ENCODE data around the gene BRCC3. TPM values are rescaled to one million over a fixed set of nuclear protein-coding genes. Genes with fewer than 3 reads are reported as not detected.

Gene BRCC3
- total RNA-seq, 1 experiment from 2014 or later = 37.4 TPM

DNA sequence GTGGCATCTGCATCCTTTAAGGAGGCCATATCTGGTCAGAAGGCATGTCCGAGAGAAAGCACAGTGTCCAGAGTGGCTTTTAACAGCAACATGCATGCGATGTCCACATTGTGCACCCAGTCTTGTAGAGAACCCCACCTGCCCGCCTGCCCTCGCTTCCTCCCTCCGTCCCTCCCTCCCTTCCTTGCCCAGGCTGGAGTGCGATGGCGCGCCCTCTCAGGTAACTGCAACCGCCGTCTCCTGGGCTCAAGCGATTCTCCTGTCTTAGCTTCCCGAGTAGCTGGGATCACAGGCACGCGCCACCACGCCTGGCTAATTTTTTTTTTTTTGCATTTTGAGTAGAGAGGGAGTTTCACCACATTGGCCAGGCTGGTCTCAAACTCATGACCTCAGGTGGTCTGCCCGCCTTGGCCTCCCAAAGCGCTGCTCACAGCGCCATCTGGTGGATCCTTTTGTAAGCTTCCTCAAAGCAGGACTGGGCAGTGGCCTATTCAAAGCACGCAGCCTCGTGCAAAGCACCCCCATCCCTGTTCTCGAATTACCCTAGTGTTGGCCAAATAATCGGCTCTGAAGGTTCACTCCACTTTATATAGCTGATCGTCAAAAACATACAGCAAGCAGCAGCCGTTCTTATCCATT, 15.0 kb downstream of the BRCC3 start:
- POLR2A ChIA-PET = no interaction called here
- H3K4me1 ChIP-seq (ENCODE audit: control insufficient read depth, insufficient read depth, low read length) = no peaks in the 10 kb centered on the region
- in situ Hi-C loops (cut with HindIII; ENCODE audit: low pct_unique_long_range_greater_than_20kb, low sequenced_read_pairs) (no loop called here), intact Hi-C loops (cut with micrococcal nuclease; ENCODE audit: unreplicated experiment) (no loop called here)
- ATAC-seq = peak; percentile 86
- no peak for DNase-seq (ENCODE audit: low read depth, low spot score)
- H3K9me3 ChIP-seq (ENCODE audit: control insufficient read depth, insufficient read depth, low read depth, low read length) = no peaks in the 10 kb centered on the region
- BruUV-seq (replicated peaks) = no TSS peak
- TF ChIP-seq SIN3A (IDR thresholded peaks at IDR 0.05; ENCODE audit: borderline replicate concordance, insufficient read depth, low read depth, low read length) = no peak
- TF ChIP-seq, protein P1, sequence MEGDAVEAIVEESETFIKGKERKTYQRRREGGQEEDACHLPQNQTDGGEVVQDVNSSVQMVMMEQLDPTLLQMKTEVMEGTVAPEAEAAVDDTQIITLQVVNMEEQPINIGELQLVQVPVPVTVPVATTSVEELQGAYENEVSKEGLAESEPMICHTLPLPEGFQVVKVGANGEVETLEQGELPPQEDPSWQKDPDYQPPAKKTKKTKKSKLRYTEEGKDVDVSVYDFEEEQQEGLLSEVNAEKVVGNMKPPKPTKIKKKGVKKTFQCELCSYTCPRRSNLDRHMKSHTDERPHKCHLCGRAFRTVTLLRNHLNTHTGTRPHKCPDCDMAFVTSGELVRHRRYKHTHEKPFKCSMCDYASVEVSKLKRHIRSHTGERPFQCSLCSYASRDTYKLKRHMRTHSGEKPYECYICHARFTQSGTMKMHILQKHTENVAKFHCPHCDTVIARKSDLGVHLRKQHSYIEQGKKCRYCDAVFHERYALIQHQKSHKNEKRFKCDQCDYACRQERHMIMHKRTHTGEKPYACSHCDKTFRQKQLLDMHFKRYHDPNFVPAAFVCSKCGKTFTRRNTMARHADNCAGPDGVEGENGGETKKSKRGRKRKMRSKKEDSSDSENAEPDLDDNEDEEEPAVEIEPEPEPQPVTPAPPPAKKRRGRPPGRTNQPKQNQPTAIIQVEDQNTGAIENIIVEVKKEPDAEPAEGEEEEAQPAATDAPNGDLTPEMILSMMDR (IDR thresholded peaks at IDR 0.05) = peak; percentile 85
- H3K27ac ChIP-seq (ENCODE audit: low read length) = no peak overlapping the region
- CTCF ChIA-PET = interaction anchor here (0.7 kb wide), 5 partner anchors 11 to 567 kb away, joined by 3 to 4 read pairs (median 3); no protein-coding TSS in a partner anchor
- H3K27me3 ChIP-seq (ENCODE audit: control insufficient read depth, insufficient read depth, low read length) = no peaks in the 10 kb centered on the region
- no peak overlapping the region for H3K4me3 ChIP-seq (ENCODE audit: low read depth in 2 of 2, low read length in 2 of 2)
- peaks cover 2% of the 10 kb centered on the region; the same call in 1 of the 2 replicates for H3K36me3 ChIP-seq (ENCODE audit: control insufficient read depth, insufficient read depth, low read length)

DNA sequence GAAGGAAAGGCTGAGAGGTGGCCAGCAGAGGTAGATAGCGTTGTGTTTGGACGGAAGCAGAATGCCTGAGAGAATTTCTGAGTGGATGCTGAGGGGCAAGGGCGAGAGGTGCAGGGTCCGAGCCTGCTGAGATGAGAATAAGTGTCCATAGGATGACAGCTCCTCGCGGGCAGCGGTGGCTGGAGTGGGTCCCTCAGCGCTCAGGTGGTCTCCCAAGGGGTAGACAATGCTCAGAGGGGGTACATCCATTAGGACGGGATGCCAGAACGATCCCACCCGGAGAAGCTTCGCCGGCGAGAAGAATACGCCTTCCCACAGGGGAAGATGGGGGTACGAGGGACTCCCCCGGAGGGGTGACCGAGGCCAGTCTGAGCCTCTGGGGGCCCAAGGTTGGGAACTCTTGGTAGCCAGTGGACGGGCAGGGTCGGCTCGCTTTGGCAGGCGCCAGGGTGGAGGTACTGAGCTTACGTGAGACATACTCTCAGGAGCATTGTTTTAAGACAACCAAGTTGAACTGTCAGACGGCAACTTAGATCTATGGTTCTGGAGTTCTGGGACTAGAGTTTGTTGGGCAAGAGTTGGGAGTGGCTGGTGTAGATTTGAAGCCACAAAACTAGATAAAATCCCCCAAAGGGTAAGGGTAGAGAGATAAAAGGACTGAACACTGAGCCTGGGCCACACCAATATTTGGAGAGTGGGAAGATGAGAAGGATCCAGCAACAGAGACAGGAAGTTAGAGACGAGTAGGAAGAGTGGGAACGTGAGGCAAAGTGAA, 15.8 kb downstream of the BRCC3 start:
- no peaks in the 10 kb centered on the region for H3K4me1 ChIP-seq (ENCODE audit: control insufficient read depth, insufficient read depth, low read length)
- H3K4me3 ChIP-seq (ENCODE audit: low read depth in 2 of 2, low read length in 2 of 2) = no peak overlapping the region
- peaks cover 2% of the 10 kb centered on the region; the same call in 1 of the 2 replicates for H3K36me3 ChIP-seq (ENCODE audit: control insufficient read depth, insufficient read depth, low read length)
- CTCF ChIA-PET = interaction anchor here (0.7 kb wide), 5 partner anchors 12 to 566 kb away, joined by 3 to 4 read pairs (median 3); no protein-coding TSS in a partner anchor
- H3K27me3 ChIP-seq (ENCODE audit: control insufficient read depth, insufficient read depth, low read length) = no peaks in the 10 kb centered on the region
- H3K27ac ChIP-seq (ENCODE audit: low read length) = no peak overlapping the region
- TF ChIP-seq, protein P2, sequence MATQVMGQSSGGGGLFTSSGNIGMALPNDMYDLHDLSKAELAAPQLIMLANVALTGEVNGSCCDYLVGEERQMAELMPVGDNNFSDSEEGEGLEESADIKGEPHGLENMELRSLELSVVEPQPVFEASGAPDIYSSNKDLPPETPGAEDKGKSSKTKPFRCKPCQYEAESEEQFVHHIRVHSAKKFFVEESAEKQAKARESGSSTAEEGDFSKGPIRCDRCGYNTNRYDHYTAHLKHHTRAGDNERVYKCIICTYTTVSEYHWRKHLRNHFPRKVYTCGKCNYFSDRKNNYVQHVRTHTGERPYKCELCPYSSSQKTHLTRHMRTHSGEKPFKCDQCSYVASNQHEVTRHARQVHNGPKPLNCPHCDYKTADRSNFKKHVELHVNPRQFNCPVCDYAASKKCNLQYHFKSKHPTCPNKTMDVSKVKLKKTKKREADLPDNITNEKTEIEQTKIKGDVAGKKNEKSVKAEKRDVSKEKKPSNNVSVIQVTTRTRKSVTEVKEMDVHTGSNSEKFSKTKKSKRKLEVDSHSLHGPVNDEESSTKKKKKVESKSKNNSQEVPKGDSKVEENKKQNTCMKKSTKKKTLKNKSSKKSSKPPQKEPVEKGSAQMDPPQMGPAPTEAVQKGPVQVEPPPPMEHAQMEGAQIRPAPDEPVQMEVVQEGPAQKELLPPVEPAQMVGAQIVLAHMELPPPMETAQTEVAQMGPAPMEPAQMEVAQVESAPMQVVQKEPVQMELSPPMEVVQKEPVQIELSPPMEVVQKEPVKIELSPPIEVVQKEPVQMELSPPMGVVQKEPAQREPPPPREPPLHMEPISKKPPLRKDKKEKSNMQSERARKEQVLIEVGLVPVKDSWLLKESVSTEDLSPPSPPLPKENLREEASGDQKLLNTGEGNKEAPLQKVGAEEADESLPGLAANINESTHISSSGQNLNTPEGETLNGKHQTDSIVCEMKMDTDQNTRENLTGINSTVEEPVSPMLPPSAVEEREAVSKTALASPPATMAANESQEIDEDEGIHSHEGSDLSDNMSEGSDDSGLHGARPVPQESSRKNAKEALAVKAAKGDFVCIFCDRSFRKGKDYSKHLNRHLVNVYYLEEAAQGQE (IDR thresholded peaks at IDR 0.05; ENCODE audit: insufficient read depth in 1 of 2, low read depth in 2 of 2, low read length in 1 of 2) = no peak
- no peak for TF ChIP-seq POLR2AphosphoS5 (IDR thresholded peaks at IDR 0.05; ENCODE audit: low read depth, low read length)
- TF ChIP-seq, protein P1 (IDR thresholded peaks at IDR 0.05) = no peak
- no peak for TF ChIP-seq SIN3A (IDR thresholded peaks at IDR 0.05; ENCODE audit: borderline replicate concordance, insufficient read depth, low read depth, low read length)
- TF ChIP-seq TCF7L2 (IDR thresholded peaks at IDR 0.05; ENCODE audit: low read depth, low read length) = no peak
- ATAC-seq (no peak), DNase-seq (ENCODE audit: low read depth, low spot score) (no peak)
- no peaks in the 10 kb centered on the region for H3K9me3 ChIP-seq (ENCODE audit: control insufficient read depth, insufficient read depth, low read depth, low read length)
- POLR2A ChIA-PET = no interaction called here
- BruUV-seq (replicated peaks) = no TSS peak
- in situ Hi-C loops (cut with HindIII; ENCODE audit: low pct_unique_long_range_greater_than_20kb, low sequenced_read_pairs) = no loop called here
- intact Hi-C loops (cut with micrococcal nuclease; ENCODE audit: unreplicated experiment) = no loop called here
